Measurements from ENCODE around the gene POLR2L. TPM values are rescaled to one million over a fixed set of nuclear protein-coding genes. Genes with fewer than 3 reads are reported as not detected.

POLR2L gene
- total and polyA plus RNA-seq, 2 of the 13 experiments (the other 11 are each of a cell fraction or from before 2014, with no cell fraction given), result 104 to 114 TPM

DNA sequence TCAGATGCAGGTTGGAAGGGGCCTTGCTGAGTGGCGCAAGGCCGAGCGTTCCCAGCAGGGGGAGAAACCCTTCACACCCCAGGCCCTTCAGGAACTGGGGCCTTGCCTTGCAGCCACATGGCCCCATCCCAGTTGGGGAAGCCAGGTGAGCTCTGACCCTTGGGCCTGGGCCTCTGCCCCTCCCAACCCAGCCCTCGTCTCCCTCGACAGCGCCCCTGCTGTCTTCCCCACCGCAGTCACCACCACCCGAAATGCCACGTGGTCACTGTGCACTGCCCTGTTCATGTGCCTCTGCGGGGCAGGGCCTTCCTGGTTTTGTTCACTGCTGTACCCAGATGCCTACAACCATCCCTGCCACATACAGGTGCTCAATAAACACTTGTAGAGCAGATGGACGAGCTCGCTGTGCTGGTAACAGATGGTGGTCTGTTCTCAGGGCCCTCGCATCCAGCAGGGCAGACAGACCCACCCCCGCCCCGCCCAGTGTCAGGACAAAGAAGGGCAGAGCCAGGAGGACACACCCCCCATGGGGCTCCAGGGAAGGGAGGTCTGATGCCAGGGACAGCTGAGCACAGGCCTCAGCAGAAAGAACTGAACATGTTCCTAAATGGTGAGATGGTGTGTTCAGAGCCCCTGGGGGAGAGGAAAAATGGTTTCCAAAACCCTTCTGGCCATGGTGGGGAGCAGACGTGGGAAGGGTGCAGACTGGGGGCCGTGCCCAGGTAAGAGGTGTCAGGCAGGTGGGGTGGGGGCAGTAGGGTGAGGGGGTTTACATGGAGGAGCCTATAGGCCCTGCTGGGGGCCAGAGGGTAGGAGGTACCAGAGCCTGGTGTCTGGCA is 3.7 kb downstream of the POLR2L start (continued):
- TF ChIP-seq, protein P1, sequence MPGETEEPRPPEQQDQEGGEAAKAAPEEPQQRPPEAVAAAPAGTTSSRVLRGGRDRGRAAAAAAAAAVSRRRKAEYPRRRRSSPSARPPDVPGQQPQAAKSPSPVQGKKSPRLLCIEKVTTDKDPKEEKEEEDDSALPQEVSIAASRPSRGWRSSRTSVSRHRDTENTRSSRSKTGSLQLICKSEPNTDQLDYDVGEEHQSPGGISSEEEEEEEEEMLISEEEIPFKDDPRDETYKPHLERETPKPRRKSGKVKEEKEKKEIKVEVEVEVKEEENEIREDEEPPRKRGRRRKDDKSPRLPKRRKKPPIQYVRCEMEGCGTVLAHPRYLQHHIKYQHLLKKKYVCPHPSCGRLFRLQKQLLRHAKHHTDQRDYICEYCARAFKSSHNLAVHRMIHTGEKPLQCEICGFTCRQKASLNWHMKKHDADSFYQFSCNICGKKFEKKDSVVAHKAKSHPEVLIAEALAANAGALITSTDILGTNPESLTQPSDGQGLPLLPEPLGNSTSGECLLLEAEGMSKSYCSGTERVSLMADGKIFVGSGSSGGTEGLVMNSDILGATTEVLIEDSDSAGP (CRISPR knock-in tag; IDR thresholded peaks at IDR 0.05; ENCODE audit: borderline replicate concordance), result peak; percentile 42; the same call in 1 of the 2 replicates
- TF ChIP-seq ZNF333 (CRISPR knock-in tag; IDR thresholded peaks at IDR 0.05; ENCODE audit: borderline replicate concordance) (no peak), PAX8 (CRISPR knock-in tag; IDR thresholded peaks at IDR 0.05; ENCODE audit: borderline replicate concordance) (no peak), ZBTB1 (CRISPR knock-in tag; IDR thresholded peaks at IDR 0.05; ENCODE audit: borderline replicate concordance) (no peak), ZNF556 (CRISPR knock-in tag; IDR thresholded peaks at IDR 0.05; ENCODE audit: borderline replicate concordance) (peak; percentile 54; the same call in 1 of the 2 replicates), NFIB (CRISPR knock-in tag; IDR thresholded peaks at IDR 0.05; ENCODE audit: borderline replicate concordance) (no peak), ZNF326 (CRISPR knock-in tag; IDR thresholded peaks at IDR 0.05; ENCODE audit: borderline replicate concordance) (0 out of 2 replicates have a peak, but pooled peaks have one; percentile 28), ZNF616 (CRISPR knock-in tag; IDR thresholded peaks at IDR 0.05; ENCODE audit: low read depth) (0 out of 2 replicates have a peak, but pooled peaks have one; percentile 56), ZNF496 (CRISPR knock-in tag; IDR thresholded peaks at IDR 0.05; ENCODE audit: insufficient replicate concordance) (no peak), NBN (conservative IDR thresholded peaks at IDR 0.05) (no peak), ZNF776 (CRISPR knock-in tag; IDR thresholded peaks at IDR 0.05) (no peak), HNRNPL (IDR thresholded peaks at IDR 0.05; ENCODE audit: low read depth, low read length) (peak; percentile 90), ZSCAN29 (CRISPR knock-in tag; conservative IDR thresholded peaks at IDR 0.05) (no peak)
- TF ChIP-seq, protein P2, sequence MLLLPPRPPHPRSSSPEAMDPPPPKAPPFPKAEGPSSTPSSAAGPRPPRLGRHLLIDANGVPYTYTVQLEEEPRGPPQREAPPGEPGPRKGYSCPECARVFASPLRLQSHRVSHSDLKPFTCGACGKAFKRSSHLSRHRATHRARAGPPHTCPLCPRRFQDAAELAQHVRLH (CRISPR knock-in tag; IDR thresholded peaks at IDR 0.05; ENCODE audit: borderline replicate concordance, low read depth), result peak; percentile 82; the same call in 1 of the 2 replicates
- TF ChIP-seq, protein P3, sequence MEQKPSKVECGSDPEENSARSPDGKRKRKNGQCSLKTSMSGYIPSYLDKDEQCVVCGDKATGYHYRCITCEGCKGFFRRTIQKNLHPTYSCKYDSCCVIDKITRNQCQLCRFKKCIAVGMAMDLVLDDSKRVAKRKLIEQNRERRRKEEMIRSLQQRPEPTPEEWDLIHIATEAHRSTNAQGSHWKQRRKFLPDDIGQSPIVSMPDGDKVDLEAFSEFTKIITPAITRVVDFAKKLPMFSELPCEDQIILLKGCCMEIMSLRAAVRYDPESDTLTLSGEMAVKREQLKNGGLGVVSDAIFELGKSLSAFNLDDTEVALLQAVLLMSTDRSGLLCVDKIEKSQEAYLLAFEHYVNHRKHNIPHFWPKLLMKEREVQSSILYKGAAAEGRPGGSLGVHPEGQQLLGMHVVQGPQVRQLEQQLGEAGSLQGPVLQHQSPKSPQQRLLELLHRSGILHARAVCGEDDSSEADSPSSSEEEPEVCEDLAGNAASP (CRISPR knock-in tag; IDR thresholded peaks at IDR 0.05; ENCODE audit: borderline replicate concordance), result no peak
- TF ChIP-seq, protein P4, sequence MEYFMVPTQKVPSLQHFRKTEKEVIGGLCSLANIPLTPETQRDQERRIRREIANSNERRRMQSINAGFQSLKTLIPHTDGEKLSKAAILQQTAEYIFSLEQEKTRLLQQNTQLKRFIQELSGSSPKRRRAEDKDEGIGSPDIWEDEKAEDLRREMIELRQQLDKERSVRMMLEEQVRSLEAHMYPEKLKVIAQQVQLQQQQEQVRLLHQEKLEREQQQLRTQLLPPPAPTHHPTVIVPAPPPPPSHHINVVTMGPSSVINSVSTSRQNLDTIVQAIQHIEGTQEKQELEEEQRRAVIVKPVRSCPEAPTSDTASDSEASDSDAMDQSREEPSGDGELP (IDR thresholded peaks at IDR 0.05; ENCODE audit: borderline replicate concordance, low read depth), result peak; percentile 76; the same call in 1 of the 2 replicates
